A673 (cell line): ENCODE data around the gene BTBD8. TPM values are rescaled to one million over a fixed set of nuclear protein-coding genes. Genes with fewer than 3 reads are reported as not detected.

Source experiments
- BruUV-seq: library from RNA; stranded (reverse); fragments of 400-500 nt; replicated peaks from 2 replicates; lab custom pipeline; 2021; lab: Mats Ljungman, UMichigan
- CTCF ChIA-PET: fragments of 300-600 bp; sonication (Branson Sonifier 250); formaldehyde crosslinking; loops from one replicate; lab custom pipeline; 2022; ENCODE audit warnings: antibody characterized with exemption; lab: Charles Lee
- POLR2A ChIA-PET: fragments of 300-600 bp; sonication (Branson Sonifier 250); formaldehyde crosslinking; loops from one replicate; lab custom pipeline; 2022; ENCODE audit warnings: antibody characterized with exemption; ENCODE audit not compliant: low non-redundant PET; lab: Charles Lee
- DNase-seq: peaks from one replicate; pipeline ENCODE4 v3.0.0-alpha.2; 2015; ENCODE audit warnings: low spot score
- H3K27ac ChIP-seq: fragments of 200-600 bp; sonication (generic); 2 replicates; pipeline ENCODE4 v1.5.1; 2016; ENCODE audit warnings: mixed run types, low read depth, mild to moderate bottlenecking, mixed read lengths, antibody characterized with exemption, low read length; ENCODE audit not compliant: poor library complexity, severe bottlenecking
- H3K27me3 ChIP-seq: fragments of 200-600 bp; sonication (generic); replicated peaks from 2 replicates; pipeline ENCODE4 v1.6.1; 2017; ENCODE audit warnings: mixed run types, low read depth, mild to moderate bottlenecking, mixed read lengths, antibody characterized with exemption, low read length; ENCODE audit not compliant: insufficient read depth, poor library complexity
- H3K36me3 ChIP-seq: fragments of 200-600 bp; sonication (generic); 2 replicates; pipeline ENCODE4 v1.6.1; 2016; ENCODE audit warnings: mixed run types, mild to moderate bottlenecking, mixed read lengths, antibody characterized with exemption, low read length; ENCODE audit not compliant: insufficient read depth, poor library complexity, severe bottlenecking
- H3K4me1 ChIP-seq: fragments of 200-600 bp; sonication (generic); 2 replicates; pipeline ENCODE4 v1.6.1; 2017; ENCODE audit warnings: mixed run types, mild to moderate bottlenecking, mixed read lengths, antibody characterized with exemption, low read length; ENCODE audit not compliant: insufficient read depth, poor library complexity, severe bottlenecking
- H3K4me3 ChIP-seq: fragments of 200-600 bp; sonication (generic); 2 replicates; pipeline ENCODE4 v1.5.1; 2016; ENCODE audit warnings: low read depth, mixed run types, mild to moderate bottlenecking, mixed read lengths, low read length; ENCODE audit not compliant: poor library complexity, severe bottlenecking
- H3K9me3 ChIP-seq: fragments of 200-600 bp; sonication (generic); 2 replicates; pipeline ENCODE4 v1.6.1; 2016; ENCODE audit warnings: mixed run types, low read depth, mild to moderate bottlenecking, mixed read lengths, antibody characterized with exemption, low read length; ENCODE audit not compliant: poor library complexity, severe bottlenecking
- EZH2 ChIP-seq: fragments of 200-600 bp; sonication (generic); IDR thresholded peaks from 2 replicates; pipeline ENCODE4 v1.6.1; 2017; ENCODE audit warnings: borderline replicate concordance, low read depth, mild to moderate bottlenecking, mixed read lengths, antibody characterized with exemption, low read length; ENCODE audit not compliant: poor library complexity, severe bottlenecking
- intact Hi-C: fragments of 100-400 bp; cut with micrococcal nuclease; formaldehyde crosslinking; loops from one replicate; pipeline ENCODE4 v1.10.0; 2022; ENCODE audit not compliant: unreplicated experiment
- total RNA-seq: library from RNA; stranded (reverse); gene quantifications from 2 replicates; pipeline ENCODE4 v1.2.3, GENCODE V29; 2021
- TF ChIP-seq, protein P1 (sequence below): fragments of 300-800, 200-600 bp; sonication (generic); conservative IDR thresholded peaks from 2 replicates; pipeline ENCODE4 v1.5.1; 2017; ENCODE audit warnings: low read depth, mild to moderate bottlenecking, antibody characterized with exemption, low read length, moderate library complexity, mixed read lengths

BTBD8 gene
- total RNA-seq, 1 experiment from 2014 or later, result 1.4 TPM

DNA sequence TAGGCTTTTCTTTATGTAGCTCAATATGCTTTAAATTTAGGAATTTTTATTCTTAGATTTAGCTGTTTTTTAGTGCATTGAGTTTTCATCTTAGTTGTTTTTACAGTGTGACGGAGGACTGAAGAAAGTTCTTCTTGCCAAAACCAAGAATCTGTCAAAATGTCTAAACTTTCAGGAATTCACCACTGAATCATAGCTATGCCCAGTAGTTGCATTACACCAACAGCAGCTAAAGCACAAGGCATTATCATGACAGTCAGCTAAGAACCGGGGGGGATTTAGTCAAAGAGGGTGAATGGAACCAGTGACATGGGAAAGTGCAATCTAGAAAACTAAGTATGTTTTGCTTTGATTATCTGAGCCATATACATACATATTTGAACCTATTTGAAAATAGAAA is 131.0 kb downstream of the BTBD8 start:
- BruUV-seq, result no TSS peak
- H3K9me3 ChIP-seq, result peaks cover 8% of the 10 kb centered on the region
- no peak overlapping the region for H3K27ac ChIP-seq
- H3K4me3 ChIP-seq, result no peak overlapping the region
- TF ChIP-seq, protein P1, sequence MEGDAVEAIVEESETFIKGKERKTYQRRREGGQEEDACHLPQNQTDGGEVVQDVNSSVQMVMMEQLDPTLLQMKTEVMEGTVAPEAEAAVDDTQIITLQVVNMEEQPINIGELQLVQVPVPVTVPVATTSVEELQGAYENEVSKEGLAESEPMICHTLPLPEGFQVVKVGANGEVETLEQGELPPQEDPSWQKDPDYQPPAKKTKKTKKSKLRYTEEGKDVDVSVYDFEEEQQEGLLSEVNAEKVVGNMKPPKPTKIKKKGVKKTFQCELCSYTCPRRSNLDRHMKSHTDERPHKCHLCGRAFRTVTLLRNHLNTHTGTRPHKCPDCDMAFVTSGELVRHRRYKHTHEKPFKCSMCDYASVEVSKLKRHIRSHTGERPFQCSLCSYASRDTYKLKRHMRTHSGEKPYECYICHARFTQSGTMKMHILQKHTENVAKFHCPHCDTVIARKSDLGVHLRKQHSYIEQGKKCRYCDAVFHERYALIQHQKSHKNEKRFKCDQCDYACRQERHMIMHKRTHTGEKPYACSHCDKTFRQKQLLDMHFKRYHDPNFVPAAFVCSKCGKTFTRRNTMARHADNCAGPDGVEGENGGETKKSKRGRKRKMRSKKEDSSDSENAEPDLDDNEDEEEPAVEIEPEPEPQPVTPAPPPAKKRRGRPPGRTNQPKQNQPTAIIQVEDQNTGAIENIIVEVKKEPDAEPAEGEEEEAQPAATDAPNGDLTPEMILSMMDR, result no peak
- TF ChIP-seq EZH2, result no peak
- intact Hi-C loops, result no loop called here
- H3K36me3 ChIP-seq, result no peaks in the 10 kb centered on the region
- H3K27me3 ChIP-seq, result no peaks in the 10 kb centered on the region
- no peak for DNase-seq
- CTCF ChIA-PET, result no interaction called here
- no peaks in the 10 kb centered on the region for H3K4me1 ChIP-seq
- POLR2A ChIA-PET, result no interaction called here

DNA sequence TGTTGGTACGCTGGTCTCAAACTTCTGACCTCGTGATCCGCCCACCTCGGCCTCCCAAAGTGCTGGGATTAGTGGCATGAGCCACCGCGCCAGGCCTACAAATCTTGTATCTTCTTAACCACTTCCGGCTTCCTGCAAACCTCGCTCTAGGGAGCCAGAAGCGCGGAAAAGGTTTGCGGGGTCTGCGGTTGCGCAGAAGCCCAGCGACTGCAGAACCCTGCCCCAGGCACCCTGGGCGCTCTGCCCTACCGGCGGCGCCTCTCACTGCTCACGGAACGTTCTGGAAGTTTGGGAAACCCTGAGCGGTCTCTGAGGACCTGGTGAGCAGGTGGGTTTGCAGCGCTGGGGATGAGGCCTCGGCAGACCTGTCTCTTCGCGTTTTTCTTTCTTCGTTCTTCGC is 137.6 kb downstream of the BTBD8 start, which contains the start of gene C1orf146:
Gene C1orf146 (plus strand): TSS at position 195 of the 400 bp plus-strand sequence. CDS start 13,506 bp downstream, outside the sequence.
- Histone ChIP-seq H3K4me1 (no peaks in the 10 kb centered on the region), H3K27ac (no peak within 1 kb of the TSS), H3K4me3 (no peak within 1 kb of the TSS), H3K27me3 (no peaks in the 10 kb centered on the region), H3K9me3 (no peaks in the 10 kb centered on the region), H3K36me3 (no peaks in the 10 kb centered on the region)
- no peak for DNase-seq
- TF ChIP-seq, protein P1, result no peak
- no peak for TF ChIP-seq EZH2
- no TSS peak for BruUV-seq
- ChIA-PET CTCF (no interaction called here), POLR2A (no interaction called here)
- intact Hi-C loops, result no loop called here

DNA sequence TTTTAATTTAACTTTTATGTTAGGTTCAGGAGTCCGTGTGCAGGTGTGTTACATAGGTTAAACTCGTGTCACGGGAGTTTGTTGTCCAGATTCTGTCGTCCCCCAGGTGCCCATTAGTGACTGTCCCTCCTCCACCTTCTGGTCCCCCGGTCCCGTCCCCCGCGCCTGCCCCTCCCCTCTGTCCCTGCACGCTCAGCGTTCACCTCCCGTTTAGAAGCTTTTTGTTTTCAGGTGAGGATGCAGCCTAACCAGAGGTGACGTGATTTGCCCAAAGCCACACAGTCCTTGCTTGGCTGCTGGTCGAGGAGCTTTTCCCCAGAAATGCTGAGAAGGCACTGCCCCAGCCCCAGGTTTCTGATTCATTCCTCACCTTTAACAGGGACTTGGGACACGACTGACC is 138.4 kb downstream of the BTBD8 start:
- H3K4me1 ChIP-seq, result no peaks in the 10 kb centered on the region
- no TSS peak for BruUV-seq
- H3K27ac ChIP-seq, result no peak overlapping the region
- H3K9me3 ChIP-seq, result no peaks in the 10 kb centered on the region
- no peaks in the 10 kb centered on the region for H3K36me3 ChIP-seq
- DNase-seq, result no peak
- TF ChIP-seq, protein P1, result no peak
- TF ChIP-seq EZH2, result no peak
- intact Hi-C loops, result no loop called here
- H3K4me3 ChIP-seq, result no peak overlapping the region
- ChIA-PET CTCF (no interaction called here), POLR2A (no interaction called here)
- no peaks in the 10 kb centered on the region for H3K27me3 ChIP-seq
